Endometrium (tissue), 2 donors: ENCODE results near the gene ULBP2.
"Not testable (repeated sequence)": the region's sequence is repeated elsewhere in the genome, so short reads cannot be mapped to it uniquely, and the experiment has no call there.

ENCODE experiments used
- FAIRE-seq: peaks from 2 replicates; lab custom pipeline; 2012; peaks lifted over from hg19 to GRCh38; lab: Jason Lieb, UNC
- donor health status: control.
- donor health status: control.

ULBP2 gene

DNA sequence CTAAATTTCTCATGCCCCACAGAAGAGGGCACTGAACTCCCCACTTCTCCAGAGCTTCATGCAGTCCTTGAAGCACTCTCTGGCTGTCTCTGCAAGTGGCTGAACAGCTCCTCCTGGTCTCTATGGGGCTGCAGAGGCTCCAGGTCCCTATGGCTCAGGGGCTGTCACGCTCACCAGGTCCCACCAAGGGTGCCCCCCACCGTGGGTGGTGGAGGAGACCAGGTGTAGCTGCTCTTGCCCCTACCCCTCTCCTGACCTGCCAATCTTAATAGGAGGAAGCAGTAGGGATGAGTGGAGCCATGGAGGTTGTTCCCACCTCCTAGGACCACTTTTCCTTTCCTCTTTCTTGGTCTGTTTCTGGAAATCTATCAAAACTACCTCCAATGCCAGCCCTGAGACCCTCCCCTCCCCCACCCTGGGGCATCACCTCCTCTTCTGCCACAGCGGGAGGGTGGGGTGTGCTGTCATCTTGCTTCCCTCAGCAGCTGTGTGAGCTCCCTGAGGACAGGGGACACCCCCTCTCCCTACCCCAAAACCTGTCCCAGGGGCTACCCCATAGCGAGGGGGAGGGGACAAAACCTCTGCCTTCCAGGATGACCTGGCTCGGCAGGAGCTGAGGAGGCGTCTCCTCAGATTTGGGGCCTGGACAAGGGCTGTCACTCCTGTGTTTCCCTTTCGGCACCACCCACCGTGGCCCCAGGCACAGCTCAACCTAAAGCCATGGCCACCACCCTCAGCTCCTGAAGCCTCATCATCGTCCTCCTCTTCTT lies 31.9 kb upstream of the ULBP2 start:
- FAIRE-seq, result no peak

- FAIRE-seq, result no peak
Measured at GRCh38 chr6:149910721-149911151, 31.1 kb upstream of the ULBP2 start.

- FAIRE-seq, result not testable (repeated sequence)
Measured at GRCh38 chr6:149912680-149913079, 29.1 kb upstream of the ULBP2 start.

- FAIRE-seq, result no peak
Measured at GRCh38 chr6:149913085-149913484, 28.7 kb upstream of the ULBP2 start.

DNA sequence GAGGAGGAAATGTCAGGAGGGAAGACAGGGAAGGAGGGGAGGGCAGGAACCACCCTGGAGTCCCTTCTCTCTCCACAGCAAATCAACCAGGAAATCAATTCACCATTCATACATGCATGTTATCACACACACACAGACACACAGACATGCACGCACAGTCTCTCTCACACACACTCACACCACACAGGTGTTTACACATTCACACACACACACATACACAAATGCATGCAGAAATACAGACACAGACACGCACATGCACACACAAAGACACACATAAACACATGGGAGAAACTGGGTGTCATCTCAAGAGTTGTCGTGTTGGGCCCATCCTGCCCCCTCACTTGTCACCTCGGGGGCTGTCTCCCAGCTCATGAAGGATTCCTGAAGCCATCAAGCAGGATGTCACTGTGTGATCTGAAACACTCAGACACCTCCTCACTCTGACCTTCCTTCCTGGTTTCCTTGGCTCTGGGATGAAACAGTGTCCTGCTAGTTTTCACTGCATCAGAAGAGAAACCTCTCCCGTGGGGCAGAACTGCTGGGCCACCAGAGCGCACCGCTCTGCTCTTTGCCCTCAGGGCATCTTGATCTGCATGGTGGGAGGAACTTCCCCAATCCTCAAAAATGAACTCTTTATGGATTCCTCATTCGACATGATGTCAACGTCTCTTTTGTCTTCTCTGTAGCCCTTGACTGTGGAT lies 28.1 kb upstream of the ULBP2 start:
- no peak for FAIRE-seq

DNA sequence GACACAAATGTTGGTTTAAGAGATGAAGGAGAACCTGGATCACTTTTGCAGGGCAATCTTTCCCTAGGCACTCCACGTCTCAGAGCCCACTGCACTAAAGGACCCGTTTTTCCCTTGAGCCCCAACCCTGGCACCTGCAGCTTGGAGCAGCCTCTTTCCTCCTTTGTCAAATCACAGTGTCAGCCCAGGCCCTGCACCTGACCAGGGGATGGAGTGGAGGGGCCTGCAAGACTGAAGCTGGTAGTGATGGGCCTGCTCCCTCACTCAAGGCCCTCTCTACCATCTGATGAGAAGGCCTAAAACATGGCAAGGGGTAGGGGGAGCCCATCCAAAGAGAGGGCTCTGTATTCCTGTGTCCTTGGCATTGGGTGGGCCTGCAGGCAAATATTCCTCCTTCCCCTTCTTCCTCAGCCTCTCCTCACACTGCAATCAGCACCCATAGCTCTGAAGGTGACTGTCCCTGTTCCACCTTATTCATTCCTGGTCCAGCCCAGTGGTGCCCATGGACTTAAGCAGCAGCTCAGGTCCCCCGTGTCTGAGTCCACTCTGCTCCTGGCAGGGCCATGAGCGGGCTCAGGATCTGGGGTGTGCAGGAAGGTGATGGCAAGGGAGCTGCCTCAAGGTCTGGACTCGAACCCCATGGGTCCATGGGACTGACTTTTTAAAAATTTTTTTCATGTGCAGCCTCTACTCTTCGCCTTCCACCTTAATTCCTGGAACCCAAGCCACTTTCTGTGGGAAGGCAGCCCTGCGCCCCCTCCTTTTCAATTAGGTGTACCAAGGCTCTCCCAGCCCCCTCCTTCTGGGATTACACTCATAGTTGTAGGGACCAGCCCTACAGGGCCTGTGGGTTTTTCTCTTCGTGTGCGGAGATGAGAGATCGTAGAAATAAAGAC lies 25.6 kb upstream of the ULBP2 start:
- FAIRE-seq, result no peak

- FAIRE-seq, result no peak
Measured at GRCh38 chr6:149917679-149918078, 24.1 kb upstream of the ULBP2 start.

GRCh38 chr6:149918151-149918905 lies 23.5 kb upstream of the ULBP2 start:
- no peak for FAIRE-seq

- not testable (repeated sequence) for FAIRE-seq
Measured at GRCh38 chr6:149919126-149919833, 22.5 kb upstream of the ULBP2 start.

DNA sequence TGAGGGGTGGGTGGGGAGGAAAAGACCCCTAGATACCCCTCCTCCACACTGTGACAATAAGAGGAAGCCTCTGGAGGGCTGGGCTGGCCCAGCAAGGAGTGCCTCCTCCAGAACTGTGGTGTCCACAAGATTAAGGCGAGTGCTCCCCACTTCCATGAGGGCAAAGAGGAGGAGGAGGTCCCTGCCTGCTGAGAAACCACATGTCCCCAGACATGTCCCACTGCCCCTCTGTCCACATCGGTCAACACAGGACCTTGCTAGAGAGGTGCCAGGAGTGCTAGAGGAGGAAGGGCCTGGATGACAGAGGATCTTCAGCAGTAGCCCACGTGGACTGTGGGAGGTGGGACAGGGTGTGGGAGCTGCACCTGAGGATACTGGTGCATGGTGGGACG lies 22.0 kb upstream of the ULBP2 start:
- FAIRE-seq, result no peak

DNA sequence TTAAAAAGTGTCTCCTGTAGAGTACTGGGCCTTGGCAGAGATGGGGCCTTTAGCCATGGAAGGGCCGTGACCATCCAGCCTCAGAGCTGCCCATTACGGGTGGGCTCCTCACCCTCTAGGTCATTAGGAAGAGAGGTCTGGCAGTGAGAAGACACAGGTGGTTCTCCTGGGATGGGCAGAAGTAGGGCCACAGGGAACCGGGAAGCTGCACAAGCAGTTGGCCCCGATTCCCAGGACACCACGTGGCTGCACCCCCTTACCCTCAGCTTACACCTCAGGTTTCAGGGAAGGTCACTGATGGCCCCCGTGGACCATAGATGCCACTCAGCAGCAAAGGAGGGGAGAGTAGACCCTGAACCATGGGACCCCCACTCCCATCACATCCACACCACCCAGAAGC lies 20.5 kb upstream of the ULBP2 start:
- no peak for FAIRE-seq

GRCh38 chr6:149922091-149922490 lies 19.7 kb upstream of the ULBP2 start:
- FAIRE-seq, result not testable (repeated sequence)

GRCh38 chr6:149922642-149923326 lies 19.0 kb upstream of the ULBP2 start, which contains the start of gene RAET1G:
TSS of gene RAET1G (minus strand) at chr6:149923121. CDS start at chr6:149923010, 111 bp downstream.
- FAIRE-seq, result peak; percentile 63

- FAIRE-seq, result no peak
Measured at GRCh38 chr6:149923327-149923986, 18.4 kb upstream of the ULBP2 start.

DNA sequence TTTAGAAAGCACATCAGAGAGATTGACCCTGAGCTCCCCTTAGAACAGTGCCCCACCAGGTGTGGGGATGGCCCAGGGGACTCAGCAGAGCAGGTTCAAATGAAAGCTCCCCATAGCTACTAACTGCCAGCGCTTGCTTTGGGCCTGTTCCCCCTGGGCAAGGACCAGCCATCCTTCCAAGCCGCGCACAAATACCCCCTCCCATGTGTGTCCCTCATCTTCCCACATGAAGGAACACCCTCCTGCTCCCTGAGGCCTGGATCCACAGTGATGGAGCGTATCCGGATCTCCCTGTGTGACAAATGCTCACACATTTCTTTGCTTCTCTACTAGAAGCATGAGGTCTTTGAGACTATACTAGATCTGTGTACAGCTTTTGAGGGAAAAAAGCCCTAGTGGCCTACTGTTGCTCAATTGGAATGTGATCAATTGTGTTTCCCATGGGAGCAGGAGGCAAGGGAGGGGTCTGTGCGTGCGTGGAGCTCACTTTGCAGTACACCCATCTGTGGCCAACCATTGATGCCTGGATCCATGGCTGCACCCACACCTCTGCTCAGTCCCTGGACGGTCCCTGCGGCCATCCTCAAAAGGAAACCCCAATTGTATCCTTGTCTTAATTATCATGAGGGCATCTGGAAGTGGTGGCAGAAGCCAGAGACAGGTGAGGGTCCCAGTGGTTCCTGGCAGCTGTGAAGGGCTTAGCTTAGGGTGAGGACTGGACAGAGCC lies 17.4 kb upstream of the ULBP2 start:
- FAIRE-seq, result no peak

DNA sequence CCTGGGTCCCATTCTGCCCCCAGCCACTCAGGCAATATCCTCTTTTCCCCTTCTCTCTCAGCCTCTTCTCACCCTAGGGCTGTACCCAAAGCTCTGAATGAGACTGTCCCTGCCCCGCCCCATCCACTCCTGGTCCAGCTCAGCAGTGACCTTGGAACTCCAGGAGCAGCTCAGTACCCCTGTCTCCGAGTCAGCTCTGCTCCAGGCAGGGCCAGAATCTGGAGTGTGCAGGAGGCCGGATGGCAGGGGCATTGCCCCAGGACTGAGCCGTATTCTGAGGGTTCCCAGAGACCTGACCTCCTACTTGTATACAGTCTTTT lies 16.9 kb upstream of the ULBP2 start:
- FAIRE-seq, result no peak

DNA sequence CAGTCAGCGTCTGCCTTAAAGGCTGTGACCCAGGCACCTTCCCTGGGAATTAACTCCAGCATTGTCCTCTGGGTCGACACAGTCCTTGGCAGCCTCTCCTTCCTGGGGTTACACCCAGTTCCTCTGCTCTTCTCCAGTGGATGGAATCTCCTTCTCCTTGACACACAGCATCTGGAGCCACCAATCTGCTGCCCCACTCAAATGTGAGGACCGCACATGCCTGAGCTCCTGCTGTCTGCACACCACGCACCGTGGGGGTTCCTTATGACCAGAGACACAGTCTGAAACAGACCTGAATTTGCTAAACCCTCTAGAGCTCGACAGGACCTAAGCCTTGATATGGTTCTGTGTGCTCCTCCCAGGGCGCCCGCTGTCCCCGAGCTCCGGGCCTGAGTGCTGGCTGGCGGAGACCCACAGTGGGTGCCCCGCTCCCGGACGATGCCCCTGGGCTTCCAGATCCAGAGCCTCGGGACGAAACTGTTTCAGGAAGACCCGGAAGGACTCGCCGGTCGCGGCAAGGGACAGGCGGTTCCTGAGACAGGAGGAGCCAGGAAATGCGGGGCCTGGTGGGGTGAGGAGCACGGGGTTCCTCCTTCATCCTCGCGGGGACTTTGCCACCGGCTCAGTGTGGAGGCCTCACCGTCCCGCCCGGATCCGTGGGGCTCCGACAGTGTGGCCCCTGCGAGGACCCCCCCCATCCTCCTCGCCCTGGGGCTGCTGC lies 16.4 kb upstream of the ULBP2 start:
- FAIRE-seq, result no peak

DNA sequence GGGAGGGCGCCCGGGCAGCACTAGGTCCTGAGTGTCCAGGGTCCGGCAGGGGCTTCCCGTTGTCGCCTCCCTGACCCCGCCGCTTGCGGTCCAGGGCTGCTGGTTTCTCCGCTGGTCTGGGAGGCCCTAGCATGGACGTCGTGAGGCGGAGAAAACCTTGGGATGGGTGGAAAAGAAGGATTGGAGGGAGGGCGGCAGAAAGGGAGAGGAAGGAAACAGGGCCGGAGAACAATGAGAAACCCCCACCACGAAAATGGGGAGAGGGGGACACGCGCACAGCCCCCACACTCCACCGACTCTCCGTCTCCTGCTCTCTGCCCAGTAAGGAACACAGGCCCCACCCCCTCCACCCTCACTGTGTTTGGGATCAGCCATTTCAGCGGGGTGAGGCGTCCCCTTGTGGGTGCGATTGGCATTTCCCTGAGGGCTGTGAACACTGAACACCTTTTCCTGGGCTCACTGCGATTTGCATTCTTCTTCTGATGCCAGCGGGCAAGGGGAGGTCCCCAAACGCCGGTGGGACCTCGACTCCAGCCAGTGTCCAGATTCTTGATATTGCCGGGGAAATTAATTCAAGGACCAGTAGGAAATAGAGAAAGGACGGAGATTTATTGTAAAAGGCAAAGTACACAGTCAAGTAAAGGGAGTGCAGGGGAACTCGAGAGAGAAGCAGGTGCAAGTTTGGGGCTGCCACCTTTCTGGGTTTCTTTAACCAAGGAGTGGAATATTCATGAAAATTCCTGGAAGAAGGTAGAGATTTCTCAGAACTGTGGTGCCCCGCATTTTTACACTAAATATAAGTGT lies 15.6 kb upstream of the ULBP2 start:
- FAIRE-seq, result no peak
